Measurements from ENCODE around the gene JAKMIP1.

DNA sequence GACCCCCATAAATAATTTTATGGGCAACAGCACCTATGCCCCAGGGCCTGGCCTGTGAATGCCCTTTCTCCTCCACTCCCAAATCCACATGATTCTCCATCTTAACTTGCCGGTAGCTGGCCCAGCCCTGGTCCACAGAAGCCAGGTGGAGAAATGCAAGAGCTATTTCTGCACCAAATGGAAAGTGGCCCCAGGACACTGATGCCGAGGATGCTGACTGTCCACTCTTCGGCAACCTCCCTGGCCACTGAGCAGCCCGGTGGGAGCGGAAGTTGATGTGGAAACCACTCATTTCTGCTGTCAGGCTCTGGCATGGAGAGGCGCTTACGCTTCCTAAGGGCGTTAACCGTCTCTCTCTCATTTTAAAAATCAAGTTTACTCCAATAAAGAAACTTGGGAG is 58.8 kb downstream of the JAKMIP1 start:
- TF ChIP-seq, protein P1, sequence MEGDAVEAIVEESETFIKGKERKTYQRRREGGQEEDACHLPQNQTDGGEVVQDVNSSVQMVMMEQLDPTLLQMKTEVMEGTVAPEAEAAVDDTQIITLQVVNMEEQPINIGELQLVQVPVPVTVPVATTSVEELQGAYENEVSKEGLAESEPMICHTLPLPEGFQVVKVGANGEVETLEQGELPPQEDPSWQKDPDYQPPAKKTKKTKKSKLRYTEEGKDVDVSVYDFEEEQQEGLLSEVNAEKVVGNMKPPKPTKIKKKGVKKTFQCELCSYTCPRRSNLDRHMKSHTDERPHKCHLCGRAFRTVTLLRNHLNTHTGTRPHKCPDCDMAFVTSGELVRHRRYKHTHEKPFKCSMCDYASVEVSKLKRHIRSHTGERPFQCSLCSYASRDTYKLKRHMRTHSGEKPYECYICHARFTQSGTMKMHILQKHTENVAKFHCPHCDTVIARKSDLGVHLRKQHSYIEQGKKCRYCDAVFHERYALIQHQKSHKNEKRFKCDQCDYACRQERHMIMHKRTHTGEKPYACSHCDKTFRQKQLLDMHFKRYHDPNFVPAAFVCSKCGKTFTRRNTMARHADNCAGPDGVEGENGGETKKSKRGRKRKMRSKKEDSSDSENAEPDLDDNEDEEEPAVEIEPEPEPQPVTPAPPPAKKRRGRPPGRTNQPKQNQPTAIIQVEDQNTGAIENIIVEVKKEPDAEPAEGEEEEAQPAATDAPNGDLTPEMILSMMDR (IDR thresholded peaks at IDR 0.05), result no peak
- no peak for TF ChIP-seq EP300 (IDR thresholded peaks at IDR 0.05)
